HepG2 (cell line): Measurements from ENCODE around the gene MPO. TPM values are rescaled to one million over a fixed set of nuclear protein-coding genes. Genes with fewer than 3 reads are reported as not detected.

Experiments used
- ZNF572 ChIP-seq: sonication (generic); formaldehyde crosslinking; IDR thresholded peaks from 2 replicates; pipeline ENCODE4 v1.5.1; 2020; ENCODE audit warnings: mild to moderate bottlenecking, missing genetic modification reagents
- polyA plus RNA-seq, 8 experiments: library from polyadenylated mRNA; depleted of rRNA in 3 of 8; stranded (reverse) in 7 of 8; unstranded in 1 of 8; fragments of >200 nt; fragmentation: Illumina TruSeq in 4 of 8; extraction: Trizol in 4 of 8; gene quantifications; 2 replicates each; pipeline versions ENCODE4 v1.2.1 to v1.2.3, GENCODE V29; 2011 to 2016; ENCODE audit warnings: low read depth in 4 of 8, missing spikeins in 1 of 8, mixed read lengths in 1 of 8; ENCODE audit not compliant: insufficient read depth in 1 of 8
- total RNA-seq, 5 experiments: library from RNA; depleted of rRNA; stranded (reverse); fragments of >200 nt; fragmentation: Illumina TruSeq; extraction: Trizol; gene quantifications; 2 replicates each; pipeline ENCODE4 v1.2.3, GENCODE V29; 2016; ENCODE audit warnings: low read depth in 1 of 5
- TF ChIP-seq, protein P1 (sequence below): sonication (generic); formaldehyde crosslinking; IDR thresholded peaks from 2 replicates; pipeline ENCODE4 v1.9.0; 2021; ENCODE audit warnings: mild to moderate bottlenecking, missing genetic modification reagents
- TF ChIP-seq, protein P2 (sequence below): fragments of 450-650 bp; IDR thresholded peaks from 2 replicates; pipeline ENCODE4 v1.6.1; 2017

MPO gene
- total and polyA plus RNA-seq, 2 of the 13 experiments (the other 11 are each of a cell fraction or from before 2014, with no cell fraction given), result not detected

- TF ChIP-seq, protein P1, sequence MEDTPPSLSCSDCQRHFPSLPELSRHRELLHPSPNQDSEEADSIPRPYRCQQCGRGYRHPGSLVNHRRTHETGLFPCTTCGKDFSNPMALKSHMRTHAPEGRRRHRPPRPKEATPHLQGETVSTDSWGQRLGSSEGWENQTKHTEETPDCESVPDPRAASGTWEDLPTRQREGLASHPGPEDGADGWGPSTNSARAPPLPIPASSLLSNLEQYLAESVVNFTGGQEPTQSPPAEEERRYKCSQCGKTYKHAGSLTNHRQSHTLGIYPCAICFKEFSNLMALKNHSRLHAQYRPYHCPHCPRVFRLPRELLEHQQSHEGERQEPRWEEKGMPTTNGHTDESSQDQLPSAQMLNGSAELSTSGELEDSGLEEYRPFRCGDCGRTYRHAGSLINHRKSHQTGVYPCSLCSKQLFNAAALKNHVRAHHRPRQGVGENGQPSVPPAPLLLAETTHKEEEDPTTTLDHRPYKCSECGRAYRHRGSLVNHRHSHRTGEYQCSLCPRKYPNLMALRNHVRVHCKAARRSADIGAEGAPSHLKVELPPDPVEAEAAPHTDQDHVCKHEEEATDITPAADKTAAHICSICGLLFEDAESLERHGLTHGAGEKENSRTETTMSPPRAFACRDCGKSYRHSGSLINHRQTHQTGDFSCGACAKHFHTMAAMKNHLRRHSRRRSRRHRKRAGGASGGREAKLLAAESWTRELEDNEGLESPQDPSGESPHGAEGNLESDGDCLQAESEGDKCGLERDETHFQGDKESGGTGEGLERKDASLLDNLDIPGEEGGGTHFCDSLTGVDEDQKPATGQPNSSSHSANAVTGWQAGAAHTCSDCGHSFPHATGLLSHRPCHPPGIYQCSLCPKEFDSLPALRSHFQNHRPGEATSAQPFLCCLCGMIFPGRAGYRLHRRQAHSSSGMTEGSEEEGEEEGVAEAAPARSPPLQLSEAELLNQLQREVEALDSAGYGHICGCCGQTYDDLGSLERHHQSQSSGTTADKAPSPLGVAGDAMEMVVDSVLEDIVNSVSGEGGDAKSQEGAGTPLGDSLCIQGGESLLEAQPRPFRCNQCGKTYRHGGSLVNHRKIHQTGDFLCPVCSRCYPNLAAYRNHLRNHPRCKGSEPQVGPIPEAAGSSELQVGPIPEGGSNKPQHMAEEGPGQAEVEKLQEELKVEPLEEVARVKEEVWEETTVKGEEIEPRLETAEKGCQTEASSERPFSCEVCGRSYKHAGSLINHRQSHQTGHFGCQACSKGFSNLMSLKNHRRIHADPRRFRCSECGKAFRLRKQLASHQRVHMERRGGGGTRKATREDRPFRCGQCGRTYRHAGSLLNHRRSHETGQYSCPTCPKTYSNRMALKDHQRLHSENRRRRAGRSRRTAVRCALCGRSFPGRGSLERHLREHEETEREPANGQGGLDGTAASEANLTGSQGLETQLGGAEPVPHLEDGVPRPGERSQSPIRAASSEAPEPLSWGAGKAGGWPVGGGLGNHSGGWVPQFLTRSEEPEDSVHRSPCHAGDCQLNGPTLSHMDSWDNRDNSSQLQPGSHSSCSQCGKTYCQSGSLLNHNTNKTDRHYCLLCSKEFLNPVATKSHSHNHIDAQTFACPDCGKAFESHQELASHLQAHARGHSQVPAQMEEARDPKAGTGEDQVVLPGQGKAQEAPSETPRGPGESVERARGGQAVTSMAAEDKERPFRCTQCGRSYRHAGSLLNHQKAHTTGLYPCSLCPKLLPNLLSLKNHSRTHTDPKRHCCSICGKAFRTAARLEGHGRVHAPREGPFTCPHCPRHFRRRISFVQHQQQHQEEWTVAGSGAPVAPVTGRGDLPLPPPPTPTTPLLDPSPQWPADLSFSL (CRISPR knock-in tag), result 0 out of 2 replicates have a peak, but pooled peaks have one; percentile 45
- 0 out of 2 replicates have a peak, but pooled peaks have one; percentile 23 for TF ChIP-seq ZNF572 (CRISPR knock-in tag)
- TF ChIP-seq, protein P2, sequence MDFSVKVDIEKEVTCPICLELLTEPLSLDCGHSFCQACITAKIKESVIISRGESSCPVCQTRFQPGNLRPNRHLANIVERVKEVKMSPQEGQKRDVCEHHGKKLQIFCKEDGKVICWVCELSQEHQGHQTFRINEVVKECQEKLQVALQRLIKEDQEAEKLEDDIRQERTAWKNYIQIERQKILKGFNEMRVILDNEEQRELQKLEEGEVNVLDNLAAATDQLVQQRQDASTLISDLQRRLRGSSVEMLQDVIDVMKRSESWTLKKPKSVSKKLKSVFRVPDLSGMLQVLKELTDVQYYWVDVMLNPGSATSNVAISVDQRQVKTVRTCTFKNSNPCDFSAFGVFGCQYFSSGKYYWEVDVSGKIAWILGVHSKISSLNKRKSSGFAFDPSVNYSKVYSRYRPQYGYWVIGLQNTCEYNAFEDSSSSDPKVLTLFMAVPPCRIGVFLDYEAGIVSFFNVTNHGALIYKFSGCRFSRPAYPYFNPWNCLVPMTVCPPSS, result 0 out of 2 replicates have a peak, but pooled peaks have one; percentile 37
Observed at GRCh38 chr17:58328195-58329034, 47.7 kb upstream of the MPO start, which contains the start of gene TSPOAP1 (continued).
